ENCODE results near the gene CPA5.
A peak's percentile ranks its signal among the peaks of the same experiment; 100 is the strongest.

- TF ChIP-seq E2F6 (IDR thresholded peaks at IDR 0.05), result no peak
- no peak for TF ChIP-seq SP4 (IDR thresholded peaks at IDR 0.05; ENCODE audit: low read length)
- TF ChIP-seq USF2 (IDR thresholded peaks at IDR 0.05; ENCODE audit: low read length), result no peak
- no peak for TF ChIP-seq CTCF (IDR thresholded peaks at IDR 0.05; ENCODE audit: control extremely low read depth in 1 of 3, insufficient read depth in 1 of 3, low read depth in 1 of 3, low read length in 3 of 3)
- TF ChIP-seq NRF1 (IDR thresholded peaks at IDR 0.05; ENCODE audit: low read depth, low read length), result no peak
- TF ChIP-seq CEBPB (IDR thresholded peaks at IDR 0.05; ENCODE audit: low read depth, low read length), result no peak
- TF ChIP-seq SIN3A (conservative IDR thresholded peaks at IDR 0.05 in 1 of 2, IDR thresholded peaks at IDR 0.05 in 1 of 2; ENCODE audit: low read depth in 1 of 2, low read length in 2 of 2), result peak; percentile 98 to 99
- no peak; the same call in 1 of the 2 replicates for TF ChIP-seq YY1 (IDR thresholded peaks at IDR 0.05; ENCODE audit: low read depth, low read length)
- no peak for TF ChIP-seq RNF2 (IDR thresholded peaks at IDR 0.05; ENCODE audit: borderline replicate concordance, low read depth, low read length, missing control alignments, poor library complexity, severe bottlenecking)
- TF ChIP-seq SRF (IDR thresholded peaks at IDR 0.05; ENCODE audit: low read depth, low read length), result no peak
Measured at GRCh38 chr7:130356121-130356875, 11.7 kb downstream of the CPA5 start.

Data from H1 (cell line).